Measurements from ENCODE around the gene CSRP1. TPM values are rescaled to one million over a fixed set of nuclear protein-coding genes. Genes with fewer than 3 reads are reported as not detected.
A peak's percentile ranks its signal among the peaks of the same experiment; 100 is the strongest.
"Not testable (repeated sequence)": the region's sequence is repeated elsewhere in the genome, so short reads cannot be mapped to it uniquely, and the experiment has no call there.

The CSRP1 gene
- polyA plus RNA-seq, 4 donors = 137 to 155 (median 150) TPM

DNA sequence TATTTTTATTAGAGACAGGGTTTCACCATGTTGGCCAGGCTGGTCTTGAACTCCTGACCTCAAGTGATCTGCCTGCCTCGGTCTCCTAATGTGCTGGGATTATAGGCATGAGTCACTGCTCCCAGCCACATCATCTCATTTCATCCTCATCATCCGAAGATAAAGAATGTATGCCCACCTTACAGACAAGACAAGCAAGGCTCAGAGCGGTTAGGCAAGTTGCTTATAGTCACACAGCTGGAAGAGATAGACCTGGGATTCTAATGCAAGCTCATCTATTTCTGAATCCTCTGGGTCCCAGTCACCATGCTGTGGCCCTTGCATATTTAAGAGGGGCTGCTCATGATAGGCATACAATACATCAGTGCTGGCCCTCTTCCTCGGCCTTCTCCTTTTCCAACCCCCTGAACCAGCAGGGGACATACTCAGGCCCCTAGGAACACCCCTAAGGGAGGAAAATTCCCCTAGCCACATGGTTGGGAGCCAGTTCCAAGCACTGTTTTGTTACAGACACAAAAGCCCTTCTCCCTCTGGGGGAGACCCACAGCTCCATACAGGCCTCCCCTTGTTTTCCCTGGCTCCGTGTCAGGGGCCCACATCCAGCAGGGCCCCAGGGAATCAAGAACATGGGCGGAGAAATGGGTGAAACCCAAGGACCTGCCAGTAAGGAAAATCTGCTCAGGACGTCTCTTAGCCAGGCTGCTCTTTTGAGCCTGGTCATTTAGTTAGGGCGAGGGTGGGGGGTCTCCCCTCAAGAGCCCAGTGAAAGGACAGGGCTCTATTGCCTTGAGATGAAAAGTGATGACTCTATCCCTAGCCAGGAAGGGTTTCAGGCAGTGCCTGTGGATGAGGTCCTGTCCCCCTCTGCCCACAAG, 6.9 kb downstream of the CSRP1 start:
- DNase-seq (ENCODE audit: low read depth in 4 of 4, low spot score in 3 of 4) = no peak

GRCh38 chr1:201499191-201499590, 7.7 kb downstream of the CSRP1 start:
- no peak for DNase-seq (ENCODE audit: low read depth in 4 of 4, low spot score in 3 of 4)

DNA sequence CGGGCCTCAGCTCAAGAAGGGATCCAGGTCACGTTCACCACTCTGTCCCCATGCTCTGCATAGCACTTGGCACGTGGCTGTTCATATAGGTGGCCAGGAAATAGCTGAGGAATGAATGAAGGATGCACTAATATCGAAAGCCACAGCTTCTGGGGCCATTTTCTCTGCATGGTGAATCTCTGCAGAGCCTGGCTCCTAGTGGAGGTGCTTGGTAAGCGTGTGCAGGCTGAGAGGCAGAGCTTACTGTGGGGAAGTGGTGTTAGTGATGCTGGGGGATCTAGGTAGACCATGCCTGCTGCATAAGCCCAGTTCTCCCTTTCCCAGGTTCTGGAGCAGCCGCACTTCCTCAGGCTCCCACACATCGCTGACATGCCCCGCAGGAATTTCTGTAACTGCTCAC, 8.3 kb downstream of the CSRP1 start:
- no peak for DNase-seq (ENCODE audit: low read depth in 4 of 4, low spot score in 3 of 4)

DNA sequence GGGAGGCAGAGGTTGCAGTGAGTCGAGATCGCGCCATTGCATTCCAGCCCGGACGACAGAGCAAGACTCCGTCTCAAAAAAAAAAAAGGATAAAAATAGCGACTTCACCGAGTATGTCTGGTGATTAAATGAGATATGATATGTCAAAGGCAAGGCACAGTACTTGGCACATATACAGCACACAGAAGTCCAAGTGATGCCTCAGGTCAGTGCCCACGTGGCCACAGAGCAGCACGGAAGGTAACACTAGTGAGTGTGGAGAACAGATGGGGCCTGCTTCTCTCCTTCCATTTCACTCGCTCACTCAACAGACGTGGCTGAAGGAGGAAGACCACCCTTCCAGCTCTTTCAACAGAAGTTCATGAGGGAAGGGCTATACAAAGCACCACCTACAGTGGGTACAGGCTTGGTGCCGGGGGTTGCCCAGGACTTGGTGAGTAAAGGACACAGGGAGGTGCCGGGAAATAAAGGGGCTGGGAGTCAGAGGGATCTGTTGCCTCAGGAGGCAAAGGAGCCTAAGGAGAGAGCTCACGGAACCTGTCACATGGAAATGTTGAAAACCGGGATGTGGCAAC, 8.9 kb downstream of the CSRP1 start:
- no peak for DNase-seq (ENCODE audit: low read depth in 4 of 4, low spot score in 3 of 4)

DNA sequence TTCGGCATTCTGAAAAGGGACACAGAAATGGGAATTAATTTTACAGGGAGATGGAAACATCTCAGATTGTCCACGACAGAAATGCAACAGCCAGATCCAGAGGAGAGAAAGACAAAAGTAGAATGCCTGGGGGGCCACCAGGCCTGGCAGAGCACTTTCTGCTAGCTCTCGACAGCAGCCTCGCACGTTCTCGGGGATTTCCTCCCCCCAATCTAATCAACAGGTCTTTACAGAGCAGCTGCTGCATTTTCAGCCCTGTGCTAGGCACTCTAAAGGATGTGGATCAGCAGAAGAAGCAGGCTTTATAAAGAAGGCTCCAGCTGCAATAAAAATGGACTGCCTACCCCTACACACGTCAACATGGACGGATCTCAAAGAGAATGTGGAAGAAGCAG, 10.6 kb downstream of the CSRP1 start:
- no peak for DNase-seq (ENCODE audit: low read depth in 4 of 4, low spot score in 3 of 4)

GRCh38 chr1:201495551-201496295, 11.2 kb downstream of the CSRP1 start:
- peak in 1 of 4 donors; percentile 69 for DNase-seq (ENCODE audit: low read depth in 4 of 4, low spot score in 3 of 4)

GRCh38 chr1:201493757-201494617, 12.9 kb downstream of the CSRP1 start:
- DNase-seq (ENCODE audit: low read depth in 4 of 4, low spot score in 3 of 4) = peak in 1 of 4 donors; percentile 76

- DNase-seq (ENCODE audit: low read depth in 4 of 4, low spot score in 3 of 4) = not testable (repeated sequence)
Measured at GRCh38 chr1:201493026-201493656, 13.8 kb downstream of the CSRP1 start.

DNA sequence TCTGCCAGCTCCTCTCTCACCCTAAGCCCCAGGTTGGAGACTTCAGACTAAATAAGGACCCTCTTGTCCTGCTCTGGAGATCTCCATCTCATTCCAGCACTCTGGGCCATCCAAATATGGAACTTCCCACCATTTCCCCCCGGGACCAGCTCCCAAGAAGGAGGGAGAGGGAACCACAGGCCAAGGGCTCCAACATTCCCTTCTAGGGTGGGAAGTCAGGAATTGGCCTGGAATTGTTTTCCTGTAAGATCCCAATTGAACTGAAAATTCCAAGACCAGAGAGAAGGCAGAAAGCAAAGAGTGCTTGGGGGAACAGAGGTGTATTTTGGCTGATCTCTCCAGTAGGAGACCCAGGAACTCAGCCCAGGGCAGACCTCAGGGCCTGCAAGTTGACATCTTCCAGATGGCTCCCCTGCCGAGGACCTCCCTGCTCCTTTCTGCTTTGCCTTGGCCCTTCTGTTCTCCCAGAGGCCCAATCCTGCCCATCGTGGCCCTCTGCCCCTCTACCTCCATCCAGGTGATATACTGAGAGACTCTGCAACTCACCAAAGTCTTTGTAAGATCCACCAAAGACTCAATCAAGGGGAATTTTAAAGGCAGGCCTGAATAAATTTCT, 14.9 kb downstream of the CSRP1 start:
- no peak for DNase-seq (ENCODE audit: low read depth in 4 of 4, low spot score in 3 of 4)

DNA sequence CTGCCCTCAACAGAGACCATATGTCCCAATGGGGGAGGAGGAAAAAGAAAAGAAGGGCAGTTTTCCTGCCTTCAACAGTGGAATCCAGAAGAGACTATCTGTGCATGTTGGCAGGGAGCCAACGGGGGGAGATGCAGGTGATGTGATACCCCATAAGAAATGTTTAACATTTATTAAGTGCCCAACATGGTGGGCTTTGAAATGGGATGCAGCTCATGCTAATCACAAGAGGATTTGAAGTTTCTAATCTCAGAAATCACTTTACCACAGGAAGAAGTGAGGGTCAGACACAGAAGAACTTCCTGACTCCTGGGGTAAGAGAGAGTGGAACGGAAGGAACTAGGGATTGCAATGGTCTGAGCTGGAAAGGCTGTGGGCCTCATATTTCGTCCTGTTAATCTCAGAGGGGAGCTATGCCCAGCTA, 16.2 kb downstream of the CSRP1 start:
- DNase-seq (ENCODE audit: low read depth in 4 of 4, low spot score in 3 of 4) = no peak

DNA sequence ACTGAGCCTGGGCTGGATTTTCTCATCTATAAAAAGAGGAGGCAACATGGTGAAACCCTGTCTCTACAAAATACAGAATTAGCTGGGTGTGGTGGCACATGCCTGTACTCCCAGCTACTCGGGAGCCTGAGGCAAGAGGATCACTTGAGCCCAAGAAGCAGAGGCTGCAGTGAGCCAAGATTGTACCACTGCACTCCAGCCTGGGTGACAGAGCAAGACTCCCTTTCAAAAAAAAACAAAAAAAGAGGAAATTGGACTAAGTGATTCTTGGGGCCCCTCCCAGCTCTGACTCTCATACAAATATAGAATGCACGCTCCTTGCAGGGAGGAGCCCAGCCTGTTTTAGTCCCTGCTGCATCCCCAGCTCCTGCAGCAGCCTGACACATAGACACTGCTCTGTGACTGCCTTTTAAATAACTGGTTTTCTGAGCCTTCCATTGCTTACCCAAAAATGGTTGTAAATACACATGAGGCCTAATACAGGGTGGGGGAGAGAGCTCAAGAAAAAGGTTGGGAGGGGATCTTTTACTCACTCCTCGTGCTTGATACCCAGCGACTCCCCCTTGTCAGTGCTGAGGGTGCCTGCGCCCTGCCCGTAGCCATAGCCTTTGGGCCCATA, 17.2 kb downstream of the CSRP1 start:
- DNase-seq (ENCODE audit: low read depth in 4 of 4, low spot score in 3 of 4) = no peak

DNA sequence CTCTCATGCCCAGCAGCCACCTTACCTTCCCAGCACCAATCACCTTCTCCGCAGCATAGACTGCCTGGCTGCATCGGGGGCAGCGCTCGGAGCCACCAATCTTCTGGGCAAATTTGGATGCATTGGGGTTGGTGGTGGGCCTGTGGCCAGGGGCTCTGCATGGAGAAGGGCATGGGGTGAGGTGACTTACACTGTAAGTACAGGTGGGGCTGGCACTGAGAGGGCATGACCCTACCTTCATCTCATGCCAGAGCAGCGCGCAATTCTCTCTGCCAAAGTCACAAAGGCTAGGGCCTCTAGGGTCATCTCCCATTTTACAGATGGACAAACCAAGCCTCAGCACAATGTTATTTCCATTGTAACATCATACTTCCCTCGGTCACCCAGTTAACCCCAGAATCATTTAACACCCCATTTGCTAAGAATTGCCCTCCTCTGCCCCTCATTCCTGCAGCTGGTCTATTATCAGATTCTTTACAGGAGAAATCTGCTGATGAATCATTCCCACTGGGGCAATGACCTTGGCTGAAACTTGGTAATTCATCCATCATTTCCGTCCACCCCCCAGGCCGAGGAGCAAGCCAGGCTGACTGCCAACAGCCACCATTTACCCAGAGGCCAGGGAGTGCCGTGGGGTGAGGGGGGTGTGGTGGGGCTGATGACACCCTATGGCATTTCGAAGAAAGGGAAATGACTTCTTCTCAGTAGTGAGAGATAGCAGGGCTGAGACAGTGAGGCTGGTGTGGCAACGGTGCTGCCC, 17.9 kb downstream of the CSRP1 start:
- no peak for DNase-seq (ENCODE audit: low read depth in 4 of 4, low spot score in 3 of 4)

GRCh38 chr1:201487742-201488141, 19.2 kb downstream of the CSRP1 start:
- DNase-seq (ENCODE audit: low read depth in 4 of 4, low spot score in 3 of 4) = no peak

DNA sequence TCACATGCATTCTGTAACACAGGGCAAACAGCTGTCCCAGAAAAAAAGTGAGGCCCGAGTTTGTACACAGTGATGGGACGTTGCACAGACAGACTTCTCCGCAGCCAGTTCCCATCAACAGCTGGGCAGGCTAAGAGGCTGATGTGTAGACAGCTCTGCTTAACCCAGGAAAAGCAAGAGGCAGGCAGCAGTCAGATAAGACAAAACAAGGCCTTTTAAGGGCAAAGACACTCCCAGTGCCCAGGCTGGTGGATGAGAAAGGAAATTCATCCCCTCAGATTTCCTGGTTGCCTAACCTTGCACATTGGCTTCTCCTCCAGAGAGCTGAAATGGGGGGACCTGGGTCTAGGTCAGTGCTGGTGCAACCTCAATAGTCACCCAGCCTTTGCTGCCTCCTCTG, 20.7 kb downstream of the CSRP1 start:
- DNase-seq (ENCODE audit: low read depth in 4 of 4, low spot score in 3 of 4) = no peak

DNA sequence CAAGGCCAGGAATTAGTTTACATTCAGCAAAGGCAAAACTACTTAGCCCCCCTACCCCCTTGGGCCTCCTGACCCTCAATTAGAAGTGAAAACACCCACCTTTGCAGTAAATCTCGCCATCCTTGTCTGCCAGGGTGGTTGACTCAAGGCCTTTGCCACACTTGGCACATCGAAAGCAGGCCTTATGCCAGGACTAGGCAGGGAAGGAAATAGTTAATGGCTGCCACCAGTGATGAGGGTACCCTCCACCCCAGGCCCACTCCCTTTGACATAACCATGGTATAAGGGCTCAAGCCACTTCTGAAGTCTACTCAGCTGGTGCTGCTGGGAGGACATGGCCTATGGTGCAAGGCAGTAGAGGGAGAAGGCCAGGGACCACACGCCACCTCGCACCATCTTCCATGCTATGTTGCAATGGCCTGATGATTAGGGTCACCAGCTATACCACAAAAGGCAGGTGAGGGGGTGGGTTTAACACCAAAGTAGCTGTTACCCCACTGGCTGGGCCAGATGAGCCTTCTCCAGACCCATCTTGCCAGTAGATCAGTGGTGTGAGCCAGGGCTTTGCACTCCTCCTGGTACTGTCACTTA, 21.6 kb downstream of the CSRP1 start:
- no peak for DNase-seq (ENCODE audit: low read depth in 4 of 4, low spot score in 3 of 4)

- DNase-seq (ENCODE audit: low read depth in 4 of 4, low spot score in 3 of 4) = no peak
Measured at GRCh38 chr1:201483373-201483949, 23.5 kb downstream of the CSRP1 start.

DNA sequence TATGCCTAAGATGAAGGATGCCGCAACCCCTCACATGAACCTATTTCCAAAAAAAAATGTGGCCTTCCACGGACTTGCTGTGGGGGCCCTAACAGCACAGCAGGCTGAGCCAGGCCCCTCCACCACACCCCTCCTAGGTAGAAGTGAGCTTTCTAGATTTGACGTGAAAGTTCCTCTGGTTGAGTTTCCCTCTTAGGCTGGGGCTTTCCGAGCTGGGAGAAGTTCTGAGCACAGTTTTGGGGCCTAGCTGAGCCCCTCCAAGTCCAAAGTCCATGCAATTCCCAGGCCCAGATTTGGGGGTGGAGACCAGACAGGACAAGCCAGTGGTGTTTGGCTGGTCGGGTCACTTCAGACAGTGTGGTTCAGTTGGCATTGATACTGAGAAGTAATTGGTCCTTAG, 24.2 kb downstream of the CSRP1 start:
- no peak for DNase-seq (ENCODE audit: low read depth in 4 of 4, low spot score in 3 of 4)
